CD4-positive, alpha-beta T cell treated with Interleukin-21 for 1 hour (primary cell): ENCODE measurements around the gene RPRD1B.

Experiments
- DNase-seq: peaks from one replicate; pipeline ENCODE4 v3.0.0-alpha.2; 2020

Gene RPRD1B

GRCh38 chr20:38108986-38109541 is 75.5 kb downstream of the RPRD1B start:
- no peak for DNase-seq

DNA sequence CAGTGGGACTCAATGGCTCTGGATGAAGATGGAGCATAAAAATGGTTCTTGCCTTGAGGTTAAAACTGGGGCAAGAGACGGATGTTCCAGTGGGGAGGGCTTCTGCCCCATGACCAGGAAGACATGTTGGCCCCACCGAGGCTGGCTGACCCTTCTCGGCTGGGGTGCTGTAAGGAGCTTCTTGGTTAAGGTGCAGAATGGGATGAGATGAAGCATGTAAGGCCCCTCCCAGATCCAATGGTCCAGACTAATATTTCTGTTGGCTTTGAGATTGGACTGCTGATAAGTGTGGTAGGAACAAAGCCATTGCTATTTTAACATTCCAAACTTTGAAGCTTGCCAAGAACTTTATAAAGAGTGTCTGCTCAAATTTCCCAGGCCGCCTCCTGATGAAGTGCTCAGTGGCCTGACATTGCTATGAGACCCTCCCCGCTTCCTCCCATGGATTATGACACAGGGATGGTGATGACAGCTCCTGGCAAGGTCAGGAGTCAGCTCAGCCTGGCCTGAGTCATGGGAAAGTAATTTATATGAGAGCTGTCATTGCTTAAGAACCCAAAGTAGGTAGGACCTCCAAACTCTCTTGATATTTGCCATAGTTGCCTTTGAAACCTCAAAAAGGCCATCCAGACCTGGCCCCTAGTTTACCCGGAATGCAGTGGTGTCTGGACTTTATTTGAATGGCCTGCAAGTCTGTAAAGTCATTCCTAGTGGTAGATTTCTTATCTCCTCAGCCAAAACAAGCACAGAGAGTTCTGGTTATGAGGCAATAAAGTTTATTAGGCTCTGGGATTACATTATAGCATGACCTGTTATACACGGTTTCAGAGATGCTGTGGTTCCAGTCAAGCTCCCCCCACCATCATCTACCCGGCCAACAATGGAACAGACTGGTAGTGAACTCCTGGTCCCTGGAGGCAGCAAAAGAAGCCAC is 76.3 kb downstream of the RPRD1B start:
- DNase-seq, result no peak

- no peak for DNase-seq
These were observed 77.1 kb downstream of the RPRD1B start for GRCh38 chr20:38110525-38111178.

- DNase-seq, result no peak
These were observed 78.1 kb downstream of the RPRD1B start for GRCh38 chr20:38111366-38112232.

DNA sequence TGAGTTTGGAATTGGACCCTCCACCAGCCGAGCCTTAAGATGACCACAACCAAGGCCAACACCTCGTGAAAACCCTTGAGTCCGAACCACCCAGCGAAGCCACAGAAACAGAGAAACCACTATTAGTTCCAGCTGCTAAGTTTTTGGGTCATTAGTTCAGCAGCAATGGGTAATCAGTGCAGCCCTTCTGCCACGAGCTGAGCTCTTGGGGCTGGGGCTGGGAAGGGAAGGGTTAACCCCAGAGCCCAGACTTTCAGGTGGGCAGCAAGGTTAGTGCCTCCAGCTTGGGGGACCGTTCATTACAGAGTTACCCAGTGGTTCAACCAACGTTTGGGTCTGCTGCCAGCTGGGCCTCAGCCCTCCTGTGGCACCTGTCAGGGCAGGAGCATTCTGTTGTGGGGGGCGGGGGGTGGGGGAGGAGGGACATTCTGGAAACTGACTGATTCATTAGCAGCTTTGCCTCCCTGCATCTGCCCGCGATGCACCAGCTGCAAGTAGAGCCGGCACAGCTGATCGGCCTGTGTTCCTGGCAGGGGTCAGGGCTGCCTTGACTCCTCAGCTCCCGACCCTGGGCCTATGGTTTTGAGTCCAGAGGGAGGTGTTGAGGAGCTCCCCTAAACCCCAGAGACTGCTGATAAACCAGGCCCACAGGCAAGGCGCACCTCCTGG is 78.8 kb downstream of the RPRD1B start:
- DNase-seq, result no peak

- DNase-seq, result no peak
These were observed 79.4 kb downstream of the RPRD1B start for GRCh38 chr20:38112930-38113294.

GRCh38 chr20:38113401-38114325 is 80.1 kb downstream of the RPRD1B start:
- DNase-seq, result no peak

DNA sequence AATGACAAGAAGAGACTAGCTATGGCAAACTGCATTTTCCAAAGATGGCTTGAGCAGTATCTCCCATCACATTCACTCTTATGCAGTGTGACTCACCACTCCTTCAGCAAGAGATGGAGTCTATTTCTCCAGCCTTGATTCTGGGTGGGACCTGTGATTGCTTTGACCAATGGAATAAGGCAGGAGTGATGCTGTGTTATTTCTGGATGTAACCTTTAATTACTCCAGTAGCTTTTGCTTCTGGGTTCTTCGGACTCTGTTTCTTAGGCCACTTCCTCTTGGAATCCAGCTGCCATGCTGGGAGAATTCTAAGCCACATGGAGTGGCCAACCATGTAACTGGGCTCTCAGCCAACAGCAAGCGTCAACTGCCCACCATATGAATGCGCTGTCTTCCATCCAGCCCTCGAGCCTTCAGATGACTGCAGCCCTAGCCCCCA is 80.8 kb downstream of the RPRD1B start:
- DNase-seq, result no peak

DNA sequence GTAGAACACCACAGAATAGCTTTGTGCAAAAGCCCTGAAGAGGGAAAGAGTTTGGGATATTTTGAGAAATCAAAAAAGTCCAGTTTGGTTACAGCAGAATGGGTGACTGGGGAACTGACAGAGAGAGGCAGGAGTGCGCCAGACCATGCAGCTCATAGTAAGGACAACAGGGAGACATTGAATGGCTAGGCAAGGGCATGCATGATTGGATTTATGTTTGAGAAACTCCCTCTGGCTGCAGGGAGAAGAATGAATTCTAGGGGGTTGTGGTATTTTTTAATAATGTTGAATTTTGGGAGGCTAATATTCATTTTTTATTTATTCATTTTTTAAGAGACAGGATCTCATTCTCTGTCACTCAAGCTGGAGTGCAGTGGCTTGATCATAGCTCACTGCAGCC is 81.7 kb downstream of the RPRD1B start:
- DNase-seq, result no peak

DNA sequence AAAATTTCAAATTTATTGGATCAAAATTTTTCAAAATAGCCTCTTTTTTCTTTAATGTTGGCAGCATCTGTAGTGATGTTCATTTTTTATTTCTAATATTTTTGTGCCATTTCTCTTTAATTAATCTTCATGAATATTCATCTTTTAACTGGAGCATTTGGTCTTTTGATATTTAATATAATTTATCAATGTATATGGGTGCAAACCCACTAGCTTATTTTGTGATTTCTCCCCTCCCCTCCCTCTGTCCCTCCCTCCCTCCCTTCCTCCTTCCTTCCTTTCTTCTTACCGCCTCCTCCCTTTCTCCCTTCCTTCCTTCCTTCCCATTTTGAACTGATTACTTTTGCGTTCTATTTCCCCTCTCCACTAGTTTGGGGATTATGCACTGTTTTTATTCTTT is 82.3 kb downstream of the RPRD1B start:
- DNase-seq, result no peak

DNA sequence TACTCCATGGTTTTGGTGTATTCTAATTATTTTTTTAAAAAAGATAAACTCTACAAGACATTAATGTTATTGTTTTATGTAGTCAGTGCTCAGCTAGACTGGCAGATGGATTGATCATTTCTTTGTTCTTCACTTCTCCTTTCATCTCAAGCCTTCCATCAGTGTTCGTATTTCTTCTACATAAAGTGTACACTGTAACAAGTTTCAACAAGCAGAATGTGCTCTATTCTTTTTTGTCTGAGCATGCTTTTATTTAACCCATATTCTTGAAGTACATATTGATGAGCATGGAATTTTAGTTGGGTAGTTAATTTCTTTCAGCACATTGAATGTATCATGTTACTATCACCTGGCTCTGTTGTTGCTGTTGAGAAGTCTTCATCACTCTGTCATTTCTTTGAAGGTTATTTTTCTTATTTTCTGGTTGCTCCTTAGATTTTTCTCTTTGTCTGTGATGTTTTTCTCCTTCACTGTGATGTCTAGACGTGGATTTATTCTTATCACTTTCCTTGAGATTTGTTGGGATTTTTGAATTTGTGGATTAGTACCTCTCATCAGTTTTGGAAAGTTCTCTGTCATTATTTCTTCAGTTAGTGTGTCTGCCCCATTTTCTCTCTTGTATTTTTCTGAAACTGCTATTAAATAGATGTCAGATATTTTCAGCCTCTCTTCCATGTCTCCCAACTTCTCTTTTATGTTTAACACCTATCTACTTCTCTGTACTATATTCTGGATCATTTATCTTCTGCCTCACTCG is 83.0 kb downstream of the RPRD1B start:
- DNase-seq, result no peak

DNA sequence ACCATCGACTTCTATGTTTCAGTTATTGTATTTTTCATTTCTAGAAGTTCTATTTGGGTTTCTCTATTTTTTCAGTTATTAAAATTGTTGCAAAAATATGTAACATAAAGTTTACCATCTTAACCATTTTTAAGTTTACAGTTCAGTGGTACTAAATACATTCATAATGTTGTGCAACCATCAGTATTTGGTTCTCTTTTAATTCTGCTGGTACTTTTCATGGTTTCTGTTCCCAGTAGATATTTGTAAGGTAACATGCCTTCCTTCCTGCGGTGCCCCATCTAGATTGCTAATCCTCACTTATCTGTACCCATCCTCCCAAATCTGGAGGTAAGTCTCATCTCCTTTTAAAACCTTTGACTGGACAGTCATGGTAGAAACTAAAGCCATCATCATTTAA is 83.7 kb downstream of the RPRD1B start:
- no peak for DNase-seq

- no peak for DNase-seq
These were observed 84.1 kb downstream of the RPRD1B start for GRCh38 chr20:38117635-38118034.

- no peak for DNase-seq
These were observed 85.9 kb downstream of the RPRD1B start for GRCh38 chr20:38119446-38119845.

GRCh38 chr20:38120625-38120988 is 87.1 kb downstream of the RPRD1B start:
- DNase-seq, result no peak

DNA sequence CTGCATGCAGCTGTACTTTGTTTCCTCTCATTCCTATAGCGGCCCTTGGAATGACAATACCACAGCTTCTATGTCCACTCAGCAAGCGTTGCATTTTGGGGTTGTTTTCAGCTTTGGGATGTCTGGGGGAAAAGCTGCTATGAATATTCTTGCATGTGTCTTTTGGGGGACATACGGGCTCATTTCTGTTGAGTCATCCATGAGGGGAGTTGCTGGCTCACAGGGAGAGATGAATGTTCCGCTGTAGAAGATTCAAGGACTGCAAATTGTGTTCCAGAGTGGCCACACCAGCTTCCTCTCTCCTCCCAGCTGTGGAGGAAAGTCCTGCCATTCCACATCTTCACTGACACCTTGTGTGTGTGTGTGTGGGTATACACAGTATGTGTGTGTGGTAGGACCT is 88.2 kb downstream of the RPRD1B start:
- no peak for DNase-seq

DNA sequence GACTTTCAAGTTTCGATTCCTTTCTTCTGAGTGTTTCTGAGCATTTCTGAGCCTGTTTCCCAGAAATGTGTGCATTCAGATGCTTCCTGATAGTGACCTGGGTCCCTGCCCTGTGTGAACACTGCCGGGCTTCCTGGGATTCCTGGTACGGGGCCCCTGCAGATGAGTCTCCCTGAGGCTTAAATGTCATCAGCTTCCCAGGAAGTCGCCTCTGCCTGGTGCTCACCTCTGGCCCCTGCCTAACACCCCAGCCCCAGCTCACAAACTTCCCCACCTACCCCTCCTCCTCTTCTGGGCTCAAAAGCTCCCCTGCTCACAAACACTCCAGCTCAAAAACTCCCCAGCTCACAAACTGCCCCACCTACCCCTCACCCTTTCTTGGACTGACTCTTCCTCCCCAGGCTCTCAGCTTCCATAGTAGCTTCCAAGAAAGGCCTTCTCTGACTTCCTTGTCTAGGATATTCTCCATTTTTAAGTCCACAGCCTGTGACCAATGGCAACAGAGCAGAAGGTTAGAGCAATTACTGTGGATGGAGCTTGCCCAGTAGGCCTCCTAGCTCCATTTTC is 89.6 kb downstream of the RPRD1B start:
- no peak for DNase-seq

DNA sequence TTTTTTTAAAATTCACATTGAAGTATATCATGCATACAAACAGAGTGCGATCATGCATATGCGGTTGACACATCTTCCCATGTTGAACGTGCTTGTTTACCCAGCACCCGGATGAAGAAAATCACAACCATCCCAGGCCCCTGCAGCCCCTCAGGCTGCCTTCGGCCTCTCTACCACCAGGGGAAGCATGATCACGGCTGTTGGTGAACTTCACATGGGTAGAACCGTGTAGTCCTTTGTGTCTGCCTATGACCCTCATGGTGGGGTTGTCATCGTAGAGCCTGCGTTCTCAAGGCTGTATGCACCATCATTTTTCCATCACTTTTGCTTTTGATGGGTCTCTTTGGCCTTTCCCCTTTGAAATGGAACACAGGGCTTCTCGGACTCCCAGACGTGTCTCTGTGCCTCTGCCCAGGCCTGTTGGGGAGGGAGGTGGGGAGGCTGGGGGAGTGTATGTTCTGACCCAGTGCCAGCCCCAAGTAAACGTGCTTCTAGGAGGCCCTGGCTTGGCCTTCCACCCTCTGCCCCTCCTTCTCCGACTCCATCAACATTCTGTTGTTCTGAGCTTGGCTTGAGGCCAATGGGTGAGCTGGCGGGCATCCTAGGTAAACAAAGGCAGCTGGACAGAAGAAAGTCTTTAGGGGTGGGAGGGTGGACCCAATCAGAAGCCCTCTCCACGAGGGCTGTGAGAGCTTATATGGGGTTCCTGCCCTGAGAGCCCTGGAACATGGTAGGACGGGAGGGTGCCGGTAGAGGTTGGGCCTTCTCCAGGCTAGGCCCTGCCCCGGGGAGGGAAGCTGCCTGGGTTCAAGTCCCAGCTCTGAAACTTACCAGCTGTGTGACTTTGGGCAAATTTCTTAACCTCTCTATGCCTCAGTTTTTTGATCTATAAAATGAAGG is 91.9 kb downstream of the RPRD1B start:
- DNase-seq, result no peak
